ENCODE data around the gene HSP90AB1. TPM values are rescaled to one million over a fixed set of nuclear protein-coding genes. Genes with fewer than 3 reads are reported as not detected.

HSP90AB1 gene
- total and polyA plus RNA-seq, 9 of the 15 experiments (the other 6 are each of a cell fraction or from before 2014, with no cell fraction given): 1,780 to 3,358 (median 2,262) TPM

GRCh38 chr6:44278774-44279697 lies 32.1 kb downstream of the HSP90AB1 start:
- no peaks in the 10 kb centered on the region for H3K36me3 ChIP-seq (ENCODE audit: control insufficient read depth, insufficient read depth, low read length)
- peaks cover 4% of the 10 kb centered on the region for H3K9me1 ChIP-seq (ENCODE audit: control insufficient read depth, insufficient read depth, low read length)
- H3K9me3 ChIP-seq (replicated peaks; ENCODE audit: control insufficient read depth, insufficient read depth, low read depth, low read length): no peaks in the 10 kb centered on the region
- peaks cover 68 to 89% of the 10 kb centered on the region in 2 experiments for H3K27me3 ChIP-seq (ENCODE audit: control insufficient read depth in 2 of 2, insufficient read depth in 2 of 2, low read length in 2 of 2)
- no peak overlapping the region for H3K4me2 ChIP-seq (ENCODE audit: insufficient read depth, low read length)
- H4K20me1 ChIP-seq (replicated peaks; ENCODE audit: control insufficient read depth, insufficient read depth, low read length): peaks cover 13% of the 10 kb centered on the region
- H3K4me3 ChIP-seq: no peak overlapping the region
- DNase-seq (ENCODE audit: extremely low read depth in 1 of 4, low spot score in 3 of 4) (no peak), FAIRE-seq (no peak), ATAC-seq (no peak)
- CTCF ChIA-PET (ENCODE audit: low intra/inter-chr PET ratio): no interaction called here
- no peak overlapping the region for H3K27ac ChIP-seq (ENCODE audit: extremely low read depth, low read depth, low read length)
- intact Hi-C loops (cut with micrococcal nuclease): no loop called here
- peaks cover 0 to 20% of the 10 kb centered on the region in 2 experiments; a peak in 2 of 5 replicates for H3K4me1 ChIP-seq (replicated peaks in 1 of 2; ENCODE audit: control insufficient read depth in 2 of 2, insufficient read depth in 2 of 2, low read length in 2 of 2)
- no peak overlapping the region for H2AFZ ChIP-seq (ENCODE audit: low read depth, low read length)
- TF ChIP-seq USF2 (CRISPR knock-in tag; IDR thresholded peaks at IDR 0.05) (no peak), ATF3 (IDR thresholded peaks at IDR 0.05) (0 out of 2 replicates have a peak, but pooled peaks have one; percentile 24), ATF3 (CRISPR knock-in tag; conservative IDR thresholded peaks at IDR 0.05) (no peak)
- POLR2A ChIA-PET: interaction anchor here (0.7 to 1.5 kb wide), 4 partner anchors 9 to 494 kb away, joined by 3 to 5 read pairs (median 4); partner anchors contain the start of genes AARS2 and TMEM151B
- no peak overlapping the region for H3K9ac ChIP-seq (ENCODE audit: insufficient read depth in 1 of 2, low read depth in 2 of 2, low read length in 2 of 2)
- H3K79me2 ChIP-seq (ENCODE audit: control insufficient read depth, insufficient read depth, low read length): no peaks in the 10 kb centered on the region
- in situ Hi-C loops (cut with MboI): no loop called here
- WGBS (ENCODE audit: insufficient coverage, low coverage, missing lambda C conversion rate): 1% methylated on average over 9 of the region's 9 CpGs
- no TSS peak for BruUV-seq (replicated peaks)

Measured in K562 (cell line).